Activated naive CD4-positive, alpha-beta T cell treated with anti-CD3 and anti-CD28 coated beads, Interleukin-2, amount 10 ng/mL, durations not matched to agents 7 days and 5 days (primary cell): ENCODE results near the gene LPCAT3.

Source experiments
- CTCF ChIA-PET: fragments of 350-600 bp; sonication (Branson Sonifier 250); formaldehyde crosslinking; loops from one replicate; lab custom pipeline; 2021; ENCODE audit warnings: antibody characterized with exemption; lab: Charles Lee
- DNase-seq: peaks from one replicate; pipeline ENCODE4 v3.0.0-alpha.2; 2020
- H3K27ac Mint-ChIP-seq: one replicate; pipeline ENCODE4 v1.8.0; 2021; ENCODE audit warnings: mild to moderate bottlenecking, moderate library complexity, mixed read lengths
- H3K27me3 Mint-ChIP-seq: one replicate; pipeline ENCODE4 v1.8.0; 2021; ENCODE audit warnings: mild to moderate bottlenecking, mixed read lengths
- H3K36me3 Mint-ChIP-seq: one replicate; pipeline ENCODE4 v1.8.0; 2021; ENCODE audit warnings: mixed read lengths
- H3K4me1 Mint-ChIP-seq: one replicate; pipeline ENCODE4 v1.8.0; 2021; ENCODE audit warnings: mixed read lengths
- H3K4me3 Mint-ChIP-seq: one replicate; pipeline ENCODE4 v1.8.0; 2021; ENCODE audit warnings: mild to moderate bottlenecking, moderate library complexity, mixed read lengths
- H3K9me3 Mint-ChIP-seq: one replicate; pipeline ENCODE4 v1.8.0; 2021; ENCODE audit warnings: mixed read lengths

The LPCAT3 gene

DNA sequence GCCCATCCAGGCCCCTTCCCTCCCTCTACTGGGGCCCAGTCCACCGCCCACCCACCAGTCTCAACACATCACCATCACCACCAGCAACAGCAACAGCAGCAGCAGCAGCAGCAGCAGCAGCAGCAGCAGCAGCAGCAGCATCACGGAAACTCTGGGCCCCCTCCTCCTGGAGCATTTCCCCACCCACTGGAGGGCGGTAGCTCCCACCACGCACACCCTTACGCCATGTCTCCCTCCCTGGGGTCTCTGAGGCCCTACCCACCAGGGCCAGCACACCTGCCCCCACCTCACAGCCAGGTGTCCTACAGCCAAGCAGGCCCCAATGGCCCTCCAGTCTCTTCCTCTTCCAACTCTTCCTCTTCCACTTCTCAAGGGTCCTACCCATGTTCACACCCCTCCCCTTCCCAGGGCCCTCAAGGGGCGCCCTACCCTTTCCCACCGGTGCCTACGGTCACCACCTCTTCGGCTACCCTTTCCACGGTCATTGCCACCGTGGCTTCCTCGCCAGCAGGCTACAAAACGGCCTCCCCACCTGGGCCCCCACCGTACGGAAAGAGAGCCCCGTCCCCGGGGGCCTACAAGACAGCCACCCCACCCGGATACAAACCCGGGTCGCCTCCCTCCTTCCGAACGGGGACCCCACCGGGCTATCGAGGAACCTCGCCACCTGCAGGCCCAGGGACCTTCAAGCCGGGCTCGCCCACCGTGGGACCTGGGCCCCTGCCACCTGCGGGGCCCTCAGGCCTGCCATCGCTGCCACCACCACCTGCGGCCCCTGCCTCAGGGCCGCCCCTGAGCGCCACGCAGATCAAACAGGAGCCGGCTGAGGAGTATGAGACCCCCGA lies 81.4 kb downstream of the LPCAT3 start:
- Mint-ChIP-seq H3K4me3 (peak overlapping the region; percentile 82), H3K27ac (peak overlapping the region; percentile 97), H3K9me3 (no peaks in the 10 kb centered on the region), H3K27me3 (no peaks in the 10 kb centered on the region), H3K36me3 (peaks cover 36% of the 10 kb centered on the region), H3K4me1 (peaks cover 60% of the 10 kb centered on the region)
- CTCF ChIA-PET, result interaction anchor here (0.9 to 3.3 kb wide), 7 partner anchors 11 to 65 kb away, joined by 3 to 33 read pairs (median 7); partner anchors contain the start of gene SPSB2
- DNase-seq, result peak; percentile 80

GRCh38 chr12:6936194-6936635 lies 82.1 kb downstream of the LPCAT3 start:
- no peaks in the 10 kb centered on the region for H3K27me3 Mint-ChIP-seq
- H3K4me1 Mint-ChIP-seq, result peaks cover 63% of the 10 kb centered on the region
- CTCF ChIA-PET, result interaction anchor here (1.0 to 1.6 kb wide), 4 partner anchors 11 to 64 kb away, joined by 3 to 7 read pairs (median 4); partner anchors contain the start of gene SPSB2

DNA sequence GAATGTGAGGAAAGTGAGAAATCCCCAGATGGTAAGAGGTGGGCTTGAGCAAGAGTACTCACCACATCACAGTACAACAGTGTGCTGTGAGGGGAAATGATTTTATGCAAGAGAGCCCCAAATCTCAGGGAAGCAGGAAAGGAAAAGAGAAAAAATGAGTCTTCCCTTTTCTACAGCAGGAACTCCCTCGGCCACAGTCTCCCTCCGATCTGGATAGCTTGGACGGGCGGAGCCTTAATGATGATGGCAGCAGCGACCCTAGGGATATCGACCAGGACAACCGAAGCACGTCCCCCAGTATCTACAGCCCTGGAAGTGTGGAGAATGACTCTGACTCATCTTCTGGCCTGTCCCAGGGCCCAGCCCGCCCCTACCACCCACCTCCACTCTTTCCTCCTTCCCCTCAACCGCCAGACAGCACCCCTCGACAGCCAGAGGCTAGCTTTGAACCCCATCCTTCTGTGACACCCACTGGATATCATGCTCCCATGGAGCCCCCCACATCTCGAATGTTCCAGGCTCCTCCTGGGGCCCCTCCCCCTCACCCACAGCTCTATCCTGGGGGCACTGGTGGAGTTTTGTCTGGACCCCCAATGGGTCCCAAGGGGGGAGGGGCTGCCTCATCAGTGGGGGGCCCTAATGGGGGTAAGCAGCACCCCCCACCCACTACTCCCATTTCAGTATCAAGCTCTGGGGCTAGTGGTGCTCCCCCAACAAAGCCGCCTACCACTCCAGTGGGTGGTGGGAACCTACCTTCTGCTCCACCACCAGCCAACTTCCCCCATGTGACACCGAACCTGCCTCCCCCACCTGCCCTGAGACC lies 82.7 kb downstream of the LPCAT3 start:
- Mint-ChIP-seq H3K36me3 (peaks cover 36% of the 10 kb centered on the region), H3K27me3 (no peaks in the 10 kb centered on the region), H3K4me1 (peaks cover 68% of the 10 kb centered on the region), H3K9me3 (no peaks in the 10 kb centered on the region), H3K27ac (peak overlapping the region; percentile 97), H3K4me3 (peak overlapping the region; percentile 82)
- no peak for DNase-seq
- CTCF ChIA-PET, result interaction anchor here (1.3 to 2.5 kb wide), 3 partner anchors 10 to 178 kb away, joined by 3 to 8 read pairs (median 7); partner anchors contain the start of gene SPSB2

More at GRCh38 chr12:6936194-6936635, 82.1 kb downstream of the LPCAT3 start:
- Mint-ChIP-seq H3K4me3 (peak overlapping the region; percentile 82), H3K27ac (peak overlapping the region; percentile 97), H3K9me3 (no peaks in the 10 kb centered on the region), H3K36me3 (peaks cover 36% of the 10 kb centered on the region)
- no peak for DNase-seq

- CTCF ChIA-PET, result interaction anchor here (0.8 to 2.5 kb wide), 4 partner anchors 10 to 179 kb away, joined by 3 to 8 read pairs (median 5); partner anchors contain the start of gene SPSB2
- Mint-ChIP-seq H3K27me3 (no peaks in the 10 kb centered on the region), H3K4me3 (no peak overlapping the region), H3K36me3 (peaks cover 34% of the 10 kb centered on the region), H3K27ac (peak overlapping the region; percentile 29), H3K9me3 (no peaks in the 10 kb centered on the region), H3K4me1 (peaks cover 77% of the 10 kb centered on the region)
- no peak for DNase-seq
Measured at GRCh38 chr12:6934110-6934509, 84.2 kb downstream of the LPCAT3 start.

- CTCF ChIA-PET, result interaction anchor here (1.4 kb wide), 1 partner anchor 9 kb away, joined by 5 read pairs; no protein-coding TSS in a partner anchor
- peaks cover 35% of the 10 kb centered on the region for H3K36me3 Mint-ChIP-seq
- peak overlapping the region; percentile 92 for H3K27ac Mint-ChIP-seq
- H3K27me3 Mint-ChIP-seq, result peaks cover 6% of the 10 kb centered on the region
- no peak overlapping the region for H3K4me3 Mint-ChIP-seq
- H3K9me3 Mint-ChIP-seq, result no peaks in the 10 kb centered on the region
- no peak for DNase-seq
- peaks cover 79% of the 10 kb centered on the region for H3K4me1 Mint-ChIP-seq
Measured at GRCh38 chr12:6932766-6933165, 85.5 kb downstream of the LPCAT3 start.

DNA sequence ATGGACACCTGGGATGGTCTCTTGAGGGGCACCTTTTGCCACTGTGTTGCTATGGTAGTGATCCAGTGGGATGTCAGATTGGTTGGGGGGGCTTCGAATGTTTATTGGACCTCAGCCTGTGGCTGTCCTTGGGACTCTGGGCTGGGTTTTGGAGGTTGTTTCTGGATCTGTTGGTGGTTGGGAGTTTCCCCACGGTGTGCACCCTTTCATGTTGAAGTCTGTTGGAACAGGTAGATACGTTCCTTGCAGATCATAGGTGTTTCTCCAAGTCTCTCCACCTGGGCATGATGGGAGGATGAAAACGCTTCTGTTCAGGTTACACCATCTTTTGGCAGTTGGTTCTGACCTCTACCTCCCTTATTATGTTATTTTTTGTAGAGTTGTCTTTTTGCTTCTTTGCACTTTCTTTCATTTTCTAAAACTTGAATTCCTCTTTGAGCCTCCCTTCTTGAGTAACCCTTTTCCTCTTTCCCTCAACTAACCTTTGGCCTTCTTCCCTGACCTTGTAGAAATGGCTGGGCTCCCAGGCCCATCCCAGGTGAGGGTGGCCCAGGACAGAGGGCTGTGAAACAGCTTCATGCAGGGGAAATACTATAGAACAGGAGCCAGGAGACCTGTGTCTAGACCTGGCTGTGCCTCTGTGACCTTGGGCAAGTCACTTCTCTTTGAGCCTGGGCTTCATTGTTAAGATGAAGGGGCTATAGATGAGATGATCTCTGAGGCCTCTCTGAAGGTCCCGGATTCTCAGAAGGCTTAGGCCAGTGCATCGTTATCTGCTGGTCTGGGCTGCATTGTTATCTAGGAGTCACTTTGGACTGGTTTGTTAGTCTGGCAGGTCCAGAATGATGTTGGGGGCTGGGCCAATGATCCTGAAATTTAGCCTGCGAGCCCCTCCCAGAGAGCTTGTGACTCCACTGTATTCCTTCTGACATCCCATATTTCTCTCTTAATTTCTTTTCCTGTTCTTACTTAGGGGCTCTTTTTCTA lies 88.5 kb downstream of the LPCAT3 start:
- Mint-ChIP-seq H3K27ac (peak overlapping the region; percentile 69), H3K36me3 (peaks cover 16% of the 10 kb centered on the region), H3K4me1 (peaks cover 80% of the 10 kb centered on the region), H3K9me3 (no peaks in the 10 kb centered on the region), H3K4me3 (peak overlapping the region; percentile 75), H3K27me3 (peaks cover 22% of the 10 kb centered on the region)
- DNase-seq, result no peak
- CTCF ChIA-PET, result interaction anchor here (0.6 to 5.4 kb wide), 3 partner anchors 8 to 15 kb away, joined by 5 to 29 read pairs (median 8); partner anchors contain the start of genes C12orf57 and RNU7-1

DNA sequence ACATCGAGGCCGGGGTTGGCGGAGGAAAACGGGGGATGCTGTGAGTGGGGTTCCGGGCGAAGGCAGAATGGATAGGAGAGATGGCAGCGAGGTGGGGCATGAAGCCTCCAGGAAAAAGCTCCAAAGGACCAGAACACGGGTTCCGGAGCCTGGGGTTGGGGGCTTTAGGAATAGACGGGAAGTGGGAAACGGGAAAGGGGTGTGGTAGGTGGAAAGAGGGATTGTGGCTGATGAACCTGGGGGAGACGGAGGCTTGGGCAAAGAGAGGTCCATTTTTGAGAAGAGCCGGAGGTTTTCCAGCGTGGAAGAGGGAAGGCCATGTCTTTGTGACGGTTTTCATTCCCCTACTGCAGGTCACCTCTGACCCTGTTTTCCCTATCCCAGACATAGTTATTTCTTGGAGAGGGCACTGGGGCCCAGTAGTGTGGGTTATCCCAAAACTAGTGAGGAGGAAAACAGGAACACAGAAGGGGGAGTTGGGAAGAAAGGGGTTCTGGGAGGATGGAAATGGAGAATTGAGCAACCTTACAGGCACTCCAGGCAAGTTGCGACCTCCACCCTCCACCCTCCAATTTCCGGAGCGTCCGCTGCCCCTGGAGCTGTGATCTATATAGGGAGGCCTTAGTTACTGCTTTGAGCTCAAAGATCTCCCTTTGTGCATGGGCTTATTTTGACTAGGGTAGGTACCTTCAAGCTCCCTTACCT lies 89.4 kb downstream of the LPCAT3 start:
- H3K36me3 Mint-ChIP-seq, result peaks cover 13% of the 10 kb centered on the region
- CTCF ChIA-PET, result interaction anchor here (1.7 to 5.4 kb wide), 2 partner anchors 9 to 16 kb away, joined by 8 to 29 read pairs; partner anchors contain the start of genes C12orf57 and RNU7-1
- peaks cover 23% of the 10 kb centered on the region for H3K27me3 Mint-ChIP-seq
- no peaks in the 10 kb centered on the region for H3K9me3 Mint-ChIP-seq
- DNase-seq, result no peak
- peak overlapping the region; percentile 64 for H3K27ac Mint-ChIP-seq
- peaks cover 80% of the 10 kb centered on the region for H3K4me1 Mint-ChIP-seq
- peak overlapping the region; percentile 75 for H3K4me3 Mint-ChIP-seq

GRCh38 chr12:6928022-6928702 lies 90.1 kb downstream of the LPCAT3 start:
- peak; percentile 41 for DNase-seq
- H3K4me1 Mint-ChIP-seq, result peaks cover 73% of the 10 kb centered on the region

GRCh38 chr12:6927379-6928021 lies 90.8 kb downstream of the LPCAT3 start, which contains the start of gene ATN1:
ATN1 (plus strand) TSS chr12:6927959; CDS start chr12:6934002, 6,043 bp downstream.
- CTCF ChIA-PET, result interaction anchor here (1.8 to 5.8 kb wide), 5 partner anchors 10 to 37 kb away, joined by 4 to 39 read pairs (median 29); partner anchors contain the start of genes C12orf57 and RNU7-1
- H3K9me3 Mint-ChIP-seq, result no peaks in the 10 kb centered on the region
- peak within 1 kb of the TSS; percentile 81 for H3K4me3 Mint-ChIP-seq
- peaks cover 67% of the 10 kb centered on the region for H3K4me1 Mint-ChIP-seq
- H3K36me3 Mint-ChIP-seq, result peaks cover 11% of the 10 kb centered on the region
- peak; percentile 70 for DNase-seq
- H3K27me3 Mint-ChIP-seq, result peaks cover 23% of the 10 kb centered on the region
- H3K27ac Mint-ChIP-seq, result peak within 1 kb of the TSS; percentile 67

More at GRCh38 chr12:6928022-6928702, 90.1 kb downstream of the LPCAT3 start:
- H3K27me3 Mint-ChIP-seq, result peaks cover 23% of the 10 kb centered on the region
- no peaks in the 10 kb centered on the region for H3K9me3 Mint-ChIP-seq
- peaks cover 11% of the 10 kb centered on the region for H3K36me3 Mint-ChIP-seq
- CTCF ChIA-PET, result interaction anchor here (1.7 to 5.4 kb wide), 2 partner anchors 10 to 17 kb away, joined by 8 to 29 read pairs; partner anchors contain the start of genes C12orf57 and RNU7-1
- H3K4me3 Mint-ChIP-seq, result peak overlapping the region; percentile 75
- H3K27ac Mint-ChIP-seq, result peak overlapping the region; percentile 64
